Lung (tissue), 12 donors: ENCODE data around the gene OR4D9. TPM values are rescaled to one million over a fixed set of nuclear protein-coding genes. Genes with fewer than 3 reads are reported as not detected.

Experiments used
- ATAC-seq: fragments of 200-7000 bp; cut with Tn5 transposase; one replicate; pipeline ENCODE4 v1.9.1; 2020; ENCODE audit warnings: moderate number of reproducible peaks; ENCODE audit not compliant: insufficient read depth, low FRiP score
- DNase-seq, 3 donors: peaks; one replicate each; pipeline ENCODE4 v3.0.0-alpha.2; 2013 to 2017
- H3K27ac ChIP-seq, 2 donors: one replicate each; pipeline ENCODE4 v1.5.1; 2013; ENCODE audit warnings: mild to moderate bottlenecking in 2 of 2, moderate library complexity in 2 of 2, control low read depth in 1 of 2, inconsistent platforms in 1 of 2, low read depth in 1 of 2, low read length in 1 of 2
- H3K27me3 ChIP-seq, 3 donors: one replicate each; pipeline ENCODE4 v1.5.1; 2013; ENCODE audit warnings: low read length in 2 of 3; ENCODE audit not compliant: control insufficient read depth in 3 of 3, insufficient read depth in 3 of 3
- H3K36me3 ChIP-seq, 4 donors: one replicate each; pipeline ENCODE4 v1.5.1; 2013; ENCODE audit warnings: low read length in 4 of 4, mild to moderate bottlenecking in 1 of 4, moderate library complexity in 1 of 4; ENCODE audit not compliant: control insufficient read depth in 4 of 4, insufficient read depth in 4 of 4
- H3K4me1 ChIP-seq, 5 donors: one replicate each; pipeline ENCODE4 v1.5.1; 2013; ENCODE audit warnings: low read length in 5 of 5, mild to moderate bottlenecking in 2 of 5, moderate library complexity in 1 of 5; ENCODE audit not compliant: control insufficient read depth in 5 of 5, insufficient read depth in 5 of 5
- H3K4me3 ChIP-seq: one replicate; pipeline ENCODE4 v1.5.1; 2013; ENCODE audit warnings: mild to moderate bottlenecking, control low read depth, moderate library complexity
- H3K9ac ChIP-seq, 2 donors: one replicate each; pipeline ENCODE4 v1.5.1; 2013; ENCODE audit warnings: low read length in 2 of 2, control low read depth in 1 of 2; ENCODE audit not compliant: insufficient read depth in 1 of 2
- H3K9me3 ChIP-seq, 4 donors: one replicate each; pipeline ENCODE4 v1.5.1; 2013; ENCODE audit warnings: low read length in 3 of 4, mild to moderate bottlenecking in 1 of 4, moderate library complexity in 1 of 4; ENCODE audit not compliant: control insufficient read depth in 4 of 4, insufficient read depth in 3 of 4
- WGBS, 2 donors: extraction: QIAGEN DNeasy Blood & Tissue Kit; methylation state at CpG; one replicate each; pipeline ENCODE4 v1.1.7; 2013; 5-methylcytosine and 5-hydroxymethylcytosine counted together
- polyA plus RNA-seq, 2 donors: library from polyadenylated mRNA; stranded (reverse); fragments of 200-250 nt; gene quantifications; one replicate each; pipeline ENCODE4 v1.2.1, GENCODE V29; 2013
- total RNA-seq, 2 donors: library from RNA; depleted of rRNA in 1 of 2; stranded (reverse); fragments of >200 nt in 1 of 2; gene quantifications; one replicate each; pipeline ENCODE4 v1.2.1, GENCODE V29; 2014 to 2021
- TF ChIP-seq, protein P1 (sequence below): IDR thresholded peaks from 2 replicates; pipeline ENCODE4 v1.5.1; 2012; ENCODE audit warnings: mild to moderate bottlenecking; ENCODE audit errors: control extremely low read depth, extremely low read depth
- donor health status: control.
- donor health status: control.
- donor health status: Bipolar disorder and iron deficiency.
- donor health status: healthy.
- donor health status: DM: yes; HTN: yes; CAD: no.

OR4D9 gene
- total and polyA plus RNA-seq, 4 donors, result not detected

DNA sequence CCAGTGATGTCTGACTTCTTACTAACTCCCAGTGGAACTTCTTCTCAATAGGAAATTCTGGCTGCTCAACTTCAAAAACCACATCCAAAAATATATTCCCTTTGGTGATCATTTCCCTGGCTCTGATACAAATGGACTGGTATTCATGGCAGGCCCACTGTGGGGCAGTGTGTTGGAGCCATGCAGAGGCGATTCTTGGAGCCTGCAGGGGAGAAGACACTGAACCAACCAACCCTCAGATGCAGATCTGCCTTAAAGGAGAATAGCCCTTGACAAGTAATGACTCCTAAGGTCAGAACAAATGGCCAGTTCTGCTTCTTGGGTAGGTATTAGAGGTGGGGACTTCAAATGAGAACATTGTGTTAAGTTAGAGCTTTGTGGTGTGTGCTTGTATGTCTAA lies 12.2 kb downstream of the OR4D9 start:
- Histone ChIP-seq H3K27me3 (no peaks in the 10 kb centered on the region), H3K36me3 (no peaks in the 10 kb centered on the region), H3K27ac (no peak overlapping the region), H3K9ac (no peak overlapping the region), H3K4me1 (no peaks in the 10 kb centered on the region), H3K9me3 (no peaks in the 10 kb centered on the region), H3K4me3 (no peak overlapping the region)
- TF ChIP-seq, protein P1, sequence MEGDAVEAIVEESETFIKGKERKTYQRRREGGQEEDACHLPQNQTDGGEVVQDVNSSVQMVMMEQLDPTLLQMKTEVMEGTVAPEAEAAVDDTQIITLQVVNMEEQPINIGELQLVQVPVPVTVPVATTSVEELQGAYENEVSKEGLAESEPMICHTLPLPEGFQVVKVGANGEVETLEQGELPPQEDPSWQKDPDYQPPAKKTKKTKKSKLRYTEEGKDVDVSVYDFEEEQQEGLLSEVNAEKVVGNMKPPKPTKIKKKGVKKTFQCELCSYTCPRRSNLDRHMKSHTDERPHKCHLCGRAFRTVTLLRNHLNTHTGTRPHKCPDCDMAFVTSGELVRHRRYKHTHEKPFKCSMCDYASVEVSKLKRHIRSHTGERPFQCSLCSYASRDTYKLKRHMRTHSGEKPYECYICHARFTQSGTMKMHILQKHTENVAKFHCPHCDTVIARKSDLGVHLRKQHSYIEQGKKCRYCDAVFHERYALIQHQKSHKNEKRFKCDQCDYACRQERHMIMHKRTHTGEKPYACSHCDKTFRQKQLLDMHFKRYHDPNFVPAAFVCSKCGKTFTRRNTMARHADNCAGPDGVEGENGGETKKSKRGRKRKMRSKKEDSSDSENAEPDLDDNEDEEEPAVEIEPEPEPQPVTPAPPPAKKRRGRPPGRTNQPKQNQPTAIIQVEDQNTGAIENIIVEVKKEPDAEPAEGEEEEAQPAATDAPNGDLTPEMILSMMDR, result no peak
- no peak for ATAC-seq
- WGBS, 2 donors, result 33 to 54% methylated on average over 1 of the region's 1 CpG
- DNase-seq, result no peak

DNA sequence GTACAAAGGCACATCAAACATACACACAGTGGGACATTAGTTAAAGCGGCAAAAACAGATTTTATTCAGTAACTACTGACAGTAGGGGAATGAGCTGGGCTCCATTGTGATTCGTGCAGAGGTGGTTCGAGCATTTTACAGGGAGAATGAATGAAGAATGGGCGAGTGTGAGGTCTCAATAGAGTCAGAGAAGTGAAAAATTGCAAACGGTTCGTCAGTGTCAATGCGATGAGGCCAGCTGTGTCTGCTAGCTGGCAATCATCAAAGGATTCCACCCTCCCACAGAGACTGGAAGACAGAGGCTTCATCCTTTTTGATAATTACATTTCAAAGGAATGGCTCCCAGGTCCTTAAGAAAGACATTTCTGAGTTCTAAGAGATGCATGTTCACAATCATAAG lies 17.4 kb downstream of the OR4D9 start:
- Histone ChIP-seq H3K9me3 (no peaks in the 10 kb centered on the region), H3K4me1 (no peaks in the 10 kb centered on the region), H3K9ac (no peak overlapping the region), H3K27ac (no peak overlapping the region), H3K27me3 (no peaks in the 10 kb centered on the region), H3K36me3 (no peaks in the 10 kb centered on the region), H3K4me3 (no peak overlapping the region)
- no peak for DNase-seq
- ATAC-seq, result no peak
- TF ChIP-seq, protein P1, result no peak
- 67 to 75% methylated on average over 7 of the region's 7 CpGs for whole genome bisulfite sequencing, 2 donors

DNA sequence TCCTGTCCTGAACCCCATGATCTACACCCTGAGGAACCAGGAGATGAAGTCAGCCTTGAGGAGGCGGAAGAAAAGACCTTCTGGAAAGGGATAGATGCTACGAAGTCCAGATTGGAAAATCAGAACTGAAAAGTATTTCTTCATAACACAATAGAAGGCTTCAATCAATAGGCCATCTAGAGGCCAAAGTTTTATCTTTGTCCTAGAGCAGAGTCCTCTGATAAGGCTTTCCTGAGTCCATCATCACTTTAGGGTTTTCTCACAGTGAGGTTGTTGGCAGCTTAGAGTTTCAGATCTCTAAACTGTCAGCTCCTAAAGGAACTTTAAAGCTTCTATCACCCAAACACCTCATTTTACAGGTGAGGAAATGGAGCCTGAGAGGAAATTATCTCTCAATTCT lies 21.3 kb downstream of the OR4D9 start:
- H3K9me3 ChIP-seq, result no peaks in the 10 kb centered on the region
- H3K9ac ChIP-seq, result no peak overlapping the region
- no peaks in the 10 kb centered on the region for H3K4me1 ChIP-seq

DNA sequence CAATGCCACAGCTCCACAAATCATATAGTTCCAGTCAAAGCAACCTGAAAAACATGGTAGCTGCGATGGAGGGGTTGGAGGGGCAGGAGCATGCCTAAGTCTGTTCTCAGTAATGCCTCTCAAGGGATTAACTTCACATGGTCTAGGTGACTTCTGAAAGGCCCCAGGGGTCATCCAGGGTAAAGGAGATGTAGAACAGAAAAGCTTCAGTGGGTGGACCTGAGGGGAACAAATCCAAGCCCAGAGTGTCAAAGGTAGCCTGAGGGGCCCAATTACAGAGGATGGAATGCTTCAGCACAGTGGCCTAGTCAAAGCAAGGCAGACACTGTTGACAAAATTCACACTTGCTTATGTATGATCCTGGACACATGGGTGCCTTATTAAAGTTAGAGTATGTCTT lies 23.3 kb downstream of the OR4D9 start:
- DNase-seq, result no peak
- Histone ChIP-seq H3K4me1 (no peaks in the 10 kb centered on the region), H3K9me3 (no peaks in the 10 kb centered on the region), H3K9ac (no peak overlapping the region), H3K27ac (no peak overlapping the region), H3K4me3 (no peak overlapping the region), H3K36me3 (no peaks in the 10 kb centered on the region), H3K27me3 (no peaks in the 10 kb centered on the region)
- 90 to 98% methylated on average over 1 of the region's 1 CpG for WGBS, 2 donors
- ATAC-seq, result no peak
- TF ChIP-seq, protein P1, result no peak

More for the DNA sequence above, 21.3 kb downstream of the OR4D9 start:
- Histone ChIP-seq H3K4me3 (no peak overlapping the region), H3K27ac (no peak overlapping the region), H3K27me3 (no peaks in the 10 kb centered on the region), H3K36me3 (no peaks in the 10 kb centered on the region)
- ATAC-seq (no peak), DNase-seq (no peak)
- TF ChIP-seq, protein P1, result no peak
- WGBS, 2 donors, result 85 to 97% methylated on average over 2 of the region's 2 CpGs
